NCI-H2196 (cell line): ENCODE data around the gene LYRM2.
"Not testable (repeated sequence)": the region's sequence is repeated elsewhere in the genome, so short reads cannot be mapped to it uniquely, and the experiment has no call there.

ENCODE experiments used
- DNase-seq: peaks from one replicate; lab custom pipeline; 2025; ENCODE audit not compliant: unreplicated experiment; lab: John Stamatoyannopoulos, UW

The LYRM2 gene

GRCh38 chr6:89649682-89650081, 11.1 kb upstream of the LYRM2 start:
- no peak for DNase-seq

DNA sequence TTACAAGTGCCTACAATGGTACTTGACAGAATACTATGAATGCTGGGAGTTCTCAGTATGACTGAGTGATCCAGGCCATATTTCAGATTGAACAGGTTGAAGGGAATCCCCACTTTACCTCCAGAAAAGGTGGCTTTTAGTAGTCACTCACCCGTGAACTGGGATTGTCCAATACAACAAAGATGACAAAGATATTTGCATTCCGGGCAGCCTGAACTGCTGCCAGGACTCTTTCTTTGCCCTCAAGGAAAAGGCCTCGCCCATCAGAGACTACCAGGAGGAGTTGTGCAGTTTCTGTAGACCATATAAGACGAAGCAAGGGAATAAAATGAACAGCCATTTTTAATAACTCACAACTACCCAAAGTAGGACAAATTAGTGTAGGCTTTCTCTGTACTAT, 6.3 kb upstream of the LYRM2 start:
- DNase-seq, result no peak

DNA sequence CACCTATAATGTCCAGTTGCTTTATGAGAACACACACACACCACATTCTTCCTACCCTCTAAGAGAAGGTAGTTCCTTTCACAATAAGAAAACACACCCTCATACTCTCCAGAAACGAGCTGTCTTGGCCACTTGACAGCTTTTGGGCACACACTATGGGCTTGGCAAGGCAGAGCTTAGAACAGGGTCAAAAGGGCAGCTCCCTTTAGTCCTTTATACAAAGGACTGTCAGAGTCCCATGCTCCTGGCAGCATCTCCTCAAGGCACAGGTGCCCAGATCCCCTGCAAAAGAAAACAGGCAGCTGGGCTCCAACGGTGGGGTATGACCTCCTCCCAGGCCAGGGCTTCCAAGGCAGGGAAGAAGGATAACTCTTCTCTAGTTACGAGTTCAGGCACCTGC, 4.9 kb upstream of the LYRM2 start:
- DNase-seq, result peak; percentile 46

GRCh38 chr6:89642956-89643355, 4.4 kb upstream of the LYRM2 start:
- no peak for DNase-seq

- DNase-seq, result not testable (repeated sequence)
These were observed 3.0 kb upstream of the LYRM2 start for GRCh38 chr6:89641581-89641980.

- DNase-seq, result no peak
These were observed 2.3 kb upstream of the LYRM2 start for GRCh38 chr6:89640804-89641203.

DNA sequence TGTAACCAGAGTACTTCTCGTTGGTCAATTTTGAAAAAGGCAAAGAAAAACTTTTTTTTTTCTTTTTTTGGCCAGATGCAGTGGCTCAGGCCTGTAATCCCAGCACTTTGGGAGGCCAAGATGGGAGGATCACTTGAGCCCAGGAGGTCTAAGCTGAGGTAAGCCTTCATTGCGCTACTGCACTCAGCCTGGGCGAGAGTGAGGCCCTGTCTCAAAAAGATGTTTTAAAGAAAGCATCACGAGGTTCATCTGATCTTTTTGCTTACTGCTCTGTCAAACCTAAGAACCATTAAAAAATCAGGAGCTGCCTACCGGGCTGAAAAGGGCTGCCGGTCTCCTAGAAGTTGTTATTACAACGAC, 607 bp downstream of the LYRM2 start:
- no peak for DNase-seq

GRCh38 chr6:89636412-89636811, 2.1 kb downstream of the LYRM2 start:
- DNase-seq, result not testable (repeated sequence)

- no peak for DNase-seq
These were observed 8.1 kb downstream of the LYRM2 start for GRCh38 chr6:89630488-89630887.

- DNase-seq, result no peak
These were observed 14.8 kb downstream of the LYRM2 start for GRCh38 chr6:89623749-89624148.

- no peak for DNase-seq
These were observed 19.0 kb downstream of the LYRM2 start for GRCh38 chr6:89619567-89619966.

DNA sequence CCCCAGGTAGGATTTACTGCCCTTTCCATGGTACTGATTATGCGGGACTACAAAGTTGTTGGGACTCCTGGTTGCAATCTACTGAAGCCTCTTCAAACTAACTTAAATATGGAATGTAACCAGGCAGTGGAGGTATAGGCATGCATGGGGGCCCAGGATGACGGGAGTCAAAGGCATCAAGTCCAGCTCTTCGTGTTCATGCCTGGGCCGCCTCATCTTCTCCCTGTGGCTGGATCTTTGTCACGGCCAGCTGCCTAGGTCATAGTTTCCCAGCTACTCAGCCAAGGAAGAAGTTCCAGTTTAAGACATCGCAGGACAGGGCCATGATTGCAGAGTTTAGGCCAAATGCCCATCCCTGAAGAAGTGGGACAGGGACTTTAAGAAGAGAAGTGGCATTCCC, 20.5 kb downstream of the LYRM2 start:
- DNase-seq, result no peak

GRCh38 chr6:89616531-89616930, 22.0 kb downstream of the LYRM2 start:
- no peak for DNase-seq

DNA sequence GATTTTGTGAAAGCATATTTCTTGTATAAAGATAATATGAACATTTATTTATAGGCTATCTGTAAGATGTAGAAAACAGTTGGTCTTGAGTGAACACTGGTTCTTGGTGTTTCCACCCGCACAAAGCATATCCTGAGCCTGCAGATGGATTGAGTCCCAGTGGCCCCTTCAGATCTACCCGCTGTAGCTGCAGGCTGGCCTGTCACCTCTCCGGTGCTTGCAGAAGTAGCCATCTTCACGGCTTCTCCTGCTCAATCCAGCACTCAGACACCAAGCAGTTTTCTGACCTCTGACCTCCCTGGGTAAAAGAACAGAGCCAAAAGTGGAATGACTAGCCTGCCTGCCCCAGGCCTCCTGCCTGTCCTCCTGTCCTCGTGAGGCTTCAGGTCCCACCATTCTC, 22.7 kb downstream of the LYRM2 start:
- no peak for DNase-seq

DNA sequence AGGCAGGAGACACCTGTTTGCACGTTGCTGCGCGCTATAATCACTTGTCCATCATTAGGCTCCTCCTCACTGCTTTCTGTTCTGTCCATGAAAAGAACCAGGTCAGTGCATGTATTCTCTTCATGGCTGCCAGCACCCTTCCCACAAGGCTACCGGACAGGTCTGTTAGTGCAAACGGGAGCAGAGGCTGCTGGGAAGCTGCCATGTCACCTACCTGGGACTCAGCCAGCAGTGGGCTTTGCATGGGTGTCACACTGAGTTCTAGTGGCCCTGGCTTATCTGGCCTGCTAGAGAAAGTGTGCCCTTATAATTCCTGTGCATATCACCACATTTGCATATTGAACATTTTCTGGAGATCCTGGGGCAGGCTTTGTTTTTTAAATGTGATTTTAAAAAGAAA, 24.8 kb downstream of the LYRM2 start:
- DNase-seq, result no peak

- no peak for DNase-seq
These were observed 26.4 kb downstream of the LYRM2 start for GRCh38 chr6:89612121-89612520.

DNA sequence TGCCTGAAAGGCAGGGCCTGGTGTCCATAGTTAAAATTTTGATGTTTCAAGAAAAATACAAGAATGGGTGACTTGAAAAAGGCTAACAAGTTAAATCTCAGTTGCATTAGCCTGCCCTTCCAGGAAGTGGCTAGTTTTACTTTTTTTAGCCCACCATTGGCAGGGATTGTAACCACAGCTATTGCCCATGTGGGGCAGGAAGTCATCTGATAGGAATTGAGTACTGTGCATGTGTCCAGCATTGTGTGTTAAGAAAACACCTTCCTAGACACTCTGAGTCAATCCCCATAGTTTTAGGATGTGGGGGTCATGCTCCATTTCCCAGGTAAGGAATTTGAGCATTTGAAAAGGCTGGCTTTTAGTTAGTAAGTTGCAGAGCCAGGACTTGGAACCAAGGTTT, 26.9 kb downstream of the LYRM2 start:
- DNase-seq, result no peak

GRCh38 chr6:89610149-89610642, 28.4 kb downstream of the LYRM2 start:
- DNase-seq, result no peak

DNA sequence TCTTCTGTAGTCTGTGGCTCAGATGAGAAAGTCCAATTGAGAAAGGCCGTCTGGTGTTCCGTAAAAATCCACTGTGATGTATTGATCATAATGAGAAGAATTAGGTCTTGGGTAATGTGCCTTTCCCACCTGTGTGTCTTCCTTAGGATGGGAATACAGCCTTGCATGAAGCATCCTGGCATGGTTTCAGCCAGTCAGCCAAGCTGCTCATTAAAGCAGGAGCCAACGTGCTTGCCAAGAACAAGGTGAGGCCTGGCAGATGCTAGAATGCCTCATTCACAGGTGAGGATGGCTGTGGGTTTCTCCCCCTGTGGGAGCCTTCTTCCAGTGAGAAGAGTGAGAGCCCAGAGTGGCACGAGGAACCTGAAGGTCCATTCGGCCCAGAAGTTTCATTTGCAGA, 32.7 kb downstream of the LYRM2 start:
- DNase-seq, result peak; percentile 28

DNA sequence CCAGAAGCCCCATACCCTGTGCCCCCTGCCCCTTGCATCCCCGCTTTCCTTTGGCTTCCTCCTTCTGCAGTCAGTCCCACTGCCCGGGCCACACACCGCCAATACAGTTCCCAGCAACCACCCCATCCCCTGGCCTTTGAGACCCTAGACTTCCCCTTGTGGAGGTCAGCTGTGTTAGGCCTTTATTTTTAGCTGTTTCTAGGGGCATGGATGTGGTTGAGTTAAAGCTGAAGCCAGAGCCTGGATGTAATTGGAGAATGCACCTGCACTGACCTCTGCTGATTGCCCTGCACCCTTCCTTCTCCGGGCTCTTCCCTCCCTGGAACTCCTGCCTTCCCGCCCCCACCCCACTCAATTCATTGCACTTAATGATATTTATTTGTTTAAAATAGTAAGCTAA, 33.9 kb downstream of the LYRM2 start:
- DNase-seq, result no peak

DNA sequence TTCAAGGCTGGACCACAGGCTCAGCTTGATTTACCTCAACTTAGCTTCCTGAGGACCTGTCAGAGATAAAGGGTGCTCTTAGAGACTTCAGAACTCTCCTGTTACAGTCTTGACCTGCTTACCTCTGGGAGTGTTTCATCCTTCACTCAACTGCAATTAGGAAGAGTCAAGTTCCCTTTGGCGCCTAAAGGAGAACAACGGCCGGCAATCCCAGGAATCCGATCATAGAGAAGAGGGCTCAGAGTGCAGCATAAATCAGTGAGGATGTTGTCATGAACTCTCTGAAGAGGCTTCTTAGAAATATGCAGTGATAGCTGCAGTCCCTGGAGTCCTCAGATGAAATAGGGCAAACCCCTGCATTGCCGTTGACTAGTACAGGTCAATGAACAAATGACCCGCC, 36.4 kb downstream of the LYRM2 start:
- DNase-seq, result no peak

GRCh38 chr6:89599727-89600126, 38.8 kb downstream of the LYRM2 start:
- no peak for DNase-seq

- DNase-seq, result peak; percentile 52
These were observed 40.6 kb downstream of the LYRM2 start for GRCh38 chr6:89597988-89598387.

DNA sequence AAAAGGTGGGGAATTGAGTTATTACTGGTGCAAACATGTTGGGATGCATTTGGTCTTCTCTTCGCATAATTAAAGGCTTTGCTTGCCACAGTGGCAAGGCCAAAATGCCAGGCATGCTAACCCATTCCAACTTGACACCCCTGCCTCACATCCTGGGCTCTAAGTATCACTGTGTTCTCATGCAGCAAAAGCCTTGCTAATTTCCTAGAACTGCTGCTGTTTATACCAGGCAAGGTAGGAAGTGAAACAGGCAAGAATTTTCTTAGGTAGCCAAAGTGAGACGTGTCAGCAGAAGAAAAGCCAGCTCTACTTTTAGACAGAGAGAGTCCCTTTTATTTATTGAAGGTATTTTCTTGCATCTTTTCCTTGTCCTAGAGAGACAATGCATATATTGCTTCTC, 41.2 kb downstream of the LYRM2 start:
- no peak for DNase-seq
